GM18526 (cell line): ENCODE results near the gene EPHA2.

Source experiments
- POLR2A ChIP-seq: IDR thresholded peaks from 3 replicates; pipeline ENCODE4 v1.6.1; 2011; ENCODE audit not compliant: insufficient read length; ENCODE audit errors: extremely low read depth

The EPHA2 gene

GRCh38 chr1:16076031-16076864, 79.6 kb downstream of the EPHA2 start:
- no peak for TF ChIP-seq POLR2A

GRCh38 chr1:16075337-16076030, 80.4 kb downstream of the EPHA2 start:
- no peak for TF ChIP-seq POLR2A
